GM18867 (cell line): Measurements from ENCODE around the gene ZNF682.
"Not testable (repeated sequence)": the region's sequence is repeated elsewhere in the genome, so short reads cannot be mapped to it uniquely, and the experiment has no call there.

ENCODE experiments used
- ATAC-seq: cut with Tn5 transposase; IDR thresholded peaks from one replicate; pipeline ENCODE4 v1.9.1; 2021; ENCODE audit warnings: mild to moderate bottlenecking, moderate library complexity; ENCODE audit not compliant: unreplicated experiment

The ZNF682 gene

DNA sequence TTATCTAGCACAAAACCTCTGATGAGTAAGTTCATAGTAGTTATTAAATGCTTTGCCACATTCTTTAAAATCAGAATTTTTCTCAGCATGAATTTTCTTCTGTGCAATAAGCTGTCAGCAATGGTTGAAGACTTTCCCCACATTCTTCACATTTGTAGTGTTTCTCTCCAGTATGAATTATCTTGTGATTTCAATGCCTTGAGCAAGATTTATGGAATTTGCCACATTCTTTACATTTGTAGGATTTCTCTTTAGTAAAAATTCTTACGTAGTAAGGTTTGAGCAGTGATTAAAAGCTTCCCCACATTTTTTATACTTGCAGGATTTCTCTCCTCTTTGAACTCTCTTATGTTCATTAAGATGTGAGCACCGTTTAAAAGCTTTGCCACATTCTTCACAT is 33.6 kb downstream of the ZNF682 start:
- ATAC-seq = no peak

DNA sequence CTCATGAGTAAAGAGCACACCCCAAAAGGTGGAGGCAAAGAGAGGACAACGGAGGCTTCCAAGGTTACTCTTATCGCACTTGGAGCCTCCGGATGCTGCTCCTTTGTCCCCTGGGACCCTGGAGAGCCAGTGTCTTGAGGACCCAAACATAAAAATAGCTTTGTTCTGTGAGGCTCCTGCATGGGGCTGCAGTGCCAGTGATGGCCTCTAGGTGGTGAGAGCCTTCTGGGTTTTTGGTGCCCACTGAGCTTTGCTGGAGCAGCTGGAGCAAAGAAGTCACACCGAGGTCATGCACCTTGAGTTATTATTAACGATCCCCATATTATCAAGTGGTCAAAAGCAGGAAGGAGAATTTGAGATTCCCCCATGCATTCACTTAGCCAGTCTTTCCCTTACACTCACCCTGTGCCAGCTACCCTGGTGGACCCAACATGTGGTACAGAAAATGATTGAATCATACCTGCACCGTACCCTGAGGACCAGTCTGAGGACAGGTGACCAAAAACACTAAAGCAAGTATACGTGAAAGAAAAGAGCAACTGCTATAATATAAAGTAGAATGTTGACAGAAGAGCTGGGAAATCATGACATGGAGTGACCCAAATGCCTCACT is 41.5 kb downstream of the ZNF682 start:
- ATAC-seq = no peak

DNA sequence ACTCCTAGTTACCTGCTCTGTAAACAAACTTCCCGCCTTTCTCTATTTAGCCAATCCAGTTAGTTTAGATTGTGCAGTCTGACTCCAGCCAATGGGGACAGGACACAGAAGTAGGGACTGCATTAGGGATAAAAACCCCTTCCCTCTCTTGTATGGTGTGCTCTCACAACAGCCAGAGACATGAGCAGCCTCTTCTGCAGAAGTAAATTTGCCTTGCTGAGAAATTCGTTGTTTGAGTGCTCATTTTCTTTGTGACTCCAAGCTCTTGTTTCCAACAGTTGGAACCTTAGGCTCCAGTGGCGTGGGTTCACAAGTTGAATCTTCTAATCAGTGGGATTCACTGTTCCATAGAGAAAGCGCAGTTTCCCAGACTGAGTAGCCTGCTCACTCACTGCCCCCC is 72.4 kb downstream of the ZNF682 start:
- ATAC-seq = no peak

DNA sequence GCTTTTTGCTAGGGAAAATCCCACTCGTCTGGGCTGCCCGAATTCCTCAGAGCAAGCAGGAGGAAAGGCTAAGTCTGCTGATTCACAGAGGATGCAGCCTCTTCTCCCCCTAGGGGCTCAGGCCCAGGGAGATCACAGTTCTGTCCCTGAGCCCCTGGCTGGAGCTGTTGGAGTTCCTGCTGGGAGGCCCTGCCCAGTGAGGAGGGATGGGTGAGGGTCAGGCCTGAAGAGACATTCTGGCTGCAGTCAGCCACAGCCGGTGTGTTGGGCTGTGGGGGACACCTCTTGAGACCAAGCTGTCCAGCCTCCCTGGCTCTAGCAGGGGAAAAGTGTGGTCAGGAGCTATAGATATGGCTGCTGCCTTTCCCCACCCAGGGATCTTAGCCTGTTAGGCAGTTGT is 73.2 kb downstream of the ZNF682 start:
- ATAC-seq = not testable (repeated sequence)

DNA sequence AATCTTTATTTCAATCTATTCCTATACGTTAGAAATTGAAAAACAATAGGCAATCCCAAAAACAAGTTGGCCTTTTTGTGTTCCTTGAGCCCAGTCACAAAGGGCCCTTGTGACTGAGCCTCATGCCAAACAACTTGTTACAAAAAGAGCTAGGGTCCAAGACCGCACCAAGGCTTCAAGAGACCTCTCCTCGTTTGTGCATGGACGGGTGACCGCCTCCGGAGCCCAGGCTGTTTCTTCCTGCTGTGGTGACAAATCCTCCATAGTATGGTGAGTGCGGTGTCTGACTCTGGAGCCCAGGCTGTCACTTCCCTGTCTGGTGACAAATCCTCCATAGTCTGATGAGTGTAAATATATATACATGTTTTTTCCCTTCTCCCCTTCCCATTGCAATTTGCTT is 74.9 kb downstream of the ZNF682 start:
- ATAC-seq = no peak

DNA sequence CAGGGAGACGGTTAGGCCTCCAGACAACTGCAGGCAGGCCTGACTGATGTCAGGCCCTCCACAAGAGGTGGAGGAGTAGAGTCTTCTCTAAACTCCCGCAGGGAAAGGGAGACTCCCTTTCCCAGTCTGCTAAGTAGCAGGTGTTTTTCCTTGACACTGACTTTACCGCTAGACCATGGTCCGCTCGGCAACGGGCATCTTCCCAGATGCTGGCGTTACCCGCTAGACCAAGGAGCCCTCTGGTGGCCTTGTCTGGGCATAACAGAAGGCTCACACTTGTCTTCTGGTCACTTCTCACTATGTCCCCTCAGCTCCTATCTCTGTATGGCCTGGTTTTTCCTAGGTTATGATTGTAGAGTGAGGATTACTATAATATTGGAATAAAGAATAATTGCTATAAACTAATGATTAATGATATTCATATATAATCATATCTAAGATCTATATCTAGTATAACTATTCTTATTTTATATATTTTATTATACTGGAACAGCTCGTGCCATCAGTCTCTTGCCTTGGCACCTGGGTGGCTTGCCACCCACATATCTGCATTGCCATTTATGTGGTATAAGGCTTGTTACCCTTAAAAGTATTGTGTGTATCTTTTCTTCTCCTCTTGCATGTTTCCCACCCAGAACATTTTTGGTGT is 80.0 kb downstream of the ZNF682 start:
- not testable (repeated sequence) for ATAC-seq

DNA sequence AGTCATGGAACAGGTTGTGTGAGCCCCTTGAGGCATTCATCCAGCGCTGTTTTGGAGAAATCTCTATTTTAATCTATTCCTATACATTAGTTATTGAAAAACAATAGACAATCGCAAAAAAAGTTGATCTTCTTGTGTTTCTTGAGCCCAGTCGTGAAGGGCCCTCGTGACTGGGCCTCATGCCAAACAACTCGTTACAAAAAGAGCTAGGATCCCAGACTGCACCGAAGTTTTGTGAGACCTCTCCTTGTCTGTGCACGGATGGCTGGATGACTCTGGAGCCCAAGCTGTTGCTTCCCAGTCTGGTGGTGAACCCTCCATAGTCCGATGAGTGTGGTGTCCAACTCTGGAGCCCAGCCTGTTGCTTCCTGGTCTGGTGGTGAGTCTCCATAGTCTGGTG is 81.5 kb downstream of the ZNF682 start:
- not testable (repeated sequence) for ATAC-seq

DNA sequence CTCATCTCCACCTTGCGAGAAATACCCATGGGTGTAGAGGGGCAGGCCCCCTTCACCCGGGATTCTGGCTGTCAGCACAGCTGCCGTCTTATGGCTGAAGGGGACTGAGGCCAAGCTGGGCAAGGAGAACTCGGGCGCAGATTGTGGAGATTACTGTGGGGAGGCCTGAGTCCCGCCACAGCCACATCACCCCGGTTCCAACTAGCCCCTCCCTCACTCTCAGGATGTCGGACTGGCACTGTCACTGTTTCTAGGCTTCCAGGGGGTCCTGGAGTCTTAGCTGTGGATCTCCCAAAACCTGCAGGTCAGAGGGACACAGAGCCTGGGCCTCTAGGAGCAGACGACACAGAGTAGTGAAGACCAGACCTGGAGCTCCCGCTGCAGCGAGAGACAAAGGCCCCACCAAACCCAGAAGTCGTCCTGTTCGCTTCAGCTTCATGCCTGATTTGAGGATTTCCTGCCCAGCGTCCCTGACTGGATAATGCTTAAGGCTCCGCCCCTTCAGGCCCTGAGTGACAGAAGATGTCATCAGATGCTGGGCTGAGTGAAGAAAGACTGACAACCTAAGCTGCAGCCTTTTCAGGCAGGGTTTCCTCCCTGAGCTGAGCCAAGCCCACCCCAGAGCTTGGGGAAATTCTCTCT is 82.8 kb downstream of the ZNF682 start:
- no peak for ATAC-seq

DNA sequence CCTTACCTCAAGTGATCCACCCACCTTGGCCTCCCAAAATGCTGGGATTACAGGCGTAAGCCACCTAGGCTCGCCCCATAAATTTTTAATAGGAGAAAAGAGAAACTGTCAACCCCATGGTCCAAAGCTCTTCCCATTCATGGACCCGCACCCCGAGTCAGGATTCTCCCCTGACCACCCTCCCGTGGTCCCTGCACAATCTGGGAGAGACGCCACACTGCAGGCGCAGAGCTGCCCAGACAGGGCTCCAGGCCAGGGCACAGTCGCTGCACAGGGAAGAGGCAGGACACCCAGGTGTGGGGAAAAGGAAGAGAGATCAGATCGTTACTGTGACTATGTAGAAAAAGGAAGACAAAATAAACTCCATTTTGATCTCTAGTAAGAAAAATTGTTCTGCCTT is 84.1 kb downstream of the ZNF682 start:
- no peak for ATAC-seq
